Nephron progenitor cell (in vitro differentiated cells): Measurements from ENCODE around the gene SOHLH2.

Experiments used
- DNase-seq: peaks from one replicate; pipeline ENCODE4 v3.0.0; 2021
- H3K27ac Mint-ChIP-seq: 2 replicates; pipeline ENCODE4 v1.8.0; 2021; ENCODE audit warnings: mild to moderate bottlenecking, moderate library complexity, mixed read lengths
- H3K27me3 Mint-ChIP-seq: 2 replicates; pipeline ENCODE4 v1.8.0; 2021; ENCODE audit warnings: mild to moderate bottlenecking, low read depth, mixed read lengths; ENCODE audit not compliant: poor library complexity
- H3K36me3 Mint-ChIP-seq: 2 replicates; pipeline ENCODE4 v1.8.0; 2021; ENCODE audit warnings: low read depth, mixed read lengths
- H3K4me1 Mint-ChIP-seq: 2 replicates; pipeline ENCODE4 v1.8.0; 2021; ENCODE audit warnings: mixed read lengths
- H3K4me3 Mint-ChIP-seq: 2 replicates; pipeline ENCODE4 v1.8.0; 2021; ENCODE audit warnings: mild to moderate bottlenecking, moderate library complexity, mixed read lengths
- H3K9me3 Mint-ChIP-seq: 2 replicates; pipeline ENCODE4 v1.8.0; 2021; ENCODE audit warnings: mild to moderate bottlenecking, moderate library complexity, mixed read lengths
- CTCF ChIP-seq: fragments of 200-600 bp; sonication (generic); IDR thresholded peaks from 2 replicates; pipeline ENCODE4 v1.5.0; 2021; ENCODE audit warnings: antibody characterized with exemption

The SOHLH2 gene

GRCh38 chr13:36130552-36131221 lies 83.7 kb downstream of the SOHLH2 start:
- peaks cover 82% of the 10 kb centered on the region for H3K27me3 Mint-ChIP-seq
- TF ChIP-seq CTCF, result no peak
- no peaks in the 10 kb centered on the region for H3K36me3 Mint-ChIP-seq
- no peak for DNase-seq
- H3K4me3 Mint-ChIP-seq, result peak overlapping the region; percentile 83
- peaks cover 8% of the 10 kb centered on the region for H3K4me1 Mint-ChIP-seq
- H3K27ac Mint-ChIP-seq, result no peak overlapping the region
- no peaks in the 10 kb centered on the region for H3K9me3 Mint-ChIP-seq

GRCh38 chr13:36130193-36130551 lies 84.2 kb downstream of the SOHLH2 start:
- H3K27ac Mint-ChIP-seq, result no peak overlapping the region

GRCh38 chr13:36129539-36129938 lies 84.8 kb downstream of the SOHLH2 start:
- Mint-ChIP-seq H3K4me3 (peak overlapping the region; percentile 83), H3K9me3 (no peaks in the 10 kb centered on the region), H3K27me3 (peaks cover 78% of the 10 kb centered on the region), H3K27ac (no peak overlapping the region), H3K4me1 (peaks cover 8% of the 10 kb centered on the region), H3K36me3 (no peaks in the 10 kb centered on the region)
- no peak for DNase-seq
- no peak for TF ChIP-seq CTCF

More at GRCh38 chr13:36130193-36130551, 84.2 kb downstream of the SOHLH2 start:
- peaks cover 8% of the 10 kb centered on the region for H3K4me1 Mint-ChIP-seq
- peaks cover 81% of the 10 kb centered on the region for H3K27me3 Mint-ChIP-seq
- DNase-seq, result no peak
- H3K36me3 Mint-ChIP-seq, result no peaks in the 10 kb centered on the region
- H3K9me3 Mint-ChIP-seq, result no peaks in the 10 kb centered on the region
- peak overlapping the region; percentile 83 for H3K4me3 Mint-ChIP-seq
- no peak for TF ChIP-seq CTCF

- TF ChIP-seq CTCF, result no peak
- Mint-ChIP-seq H3K36me3 (no peaks in the 10 kb centered on the region), H3K4me3 (no peak overlapping the region), H3K27me3 (peaks cover 54% of the 10 kb centered on the region), H3K9me3 (no peaks in the 10 kb centered on the region), H3K27ac (no peak overlapping the region), H3K4me1 (peaks cover 8% of the 10 kb centered on the region)
- DNase-seq, result no peak
These were observed 87.9 kb downstream of the SOHLH2 start for GRCh38 chr13:36126491-36126890.

GRCh38 chr13:36125841-36126240 lies 88.5 kb downstream of the SOHLH2 start:
- Mint-ChIP-seq H3K27ac (no peak overlapping the region), H3K36me3 (no peaks in the 10 kb centered on the region), H3K27me3 (peaks cover 50% of the 10 kb centered on the region), H3K4me1 (peaks cover 8% of the 10 kb centered on the region), H3K9me3 (no peaks in the 10 kb centered on the region), H3K4me3 (no peak overlapping the region)
- DNase-seq, result no peak
- TF ChIP-seq CTCF, result no peak

- peaks cover 35% of the 10 kb centered on the region for H3K27me3 Mint-ChIP-seq
- no peaks in the 10 kb centered on the region for H3K4me1 Mint-ChIP-seq
- DNase-seq, result no peak
These were observed 90.0 kb downstream of the SOHLH2 start for GRCh38 chr13:36124236-36124822.

More at GRCh38 chr13:36124236-36124822, 90.0 kb downstream of the SOHLH2 start:
- Mint-ChIP-seq H3K9me3 (no peaks in the 10 kb centered on the region), H3K4me3 (no peak overlapping the region), H3K36me3 (no peaks in the 10 kb centered on the region), H3K27ac (no peak overlapping the region)
- no peak for TF ChIP-seq CTCF
